ENCODE measurements around the gene CCDC27.

Gene CCDC27

DNA sequence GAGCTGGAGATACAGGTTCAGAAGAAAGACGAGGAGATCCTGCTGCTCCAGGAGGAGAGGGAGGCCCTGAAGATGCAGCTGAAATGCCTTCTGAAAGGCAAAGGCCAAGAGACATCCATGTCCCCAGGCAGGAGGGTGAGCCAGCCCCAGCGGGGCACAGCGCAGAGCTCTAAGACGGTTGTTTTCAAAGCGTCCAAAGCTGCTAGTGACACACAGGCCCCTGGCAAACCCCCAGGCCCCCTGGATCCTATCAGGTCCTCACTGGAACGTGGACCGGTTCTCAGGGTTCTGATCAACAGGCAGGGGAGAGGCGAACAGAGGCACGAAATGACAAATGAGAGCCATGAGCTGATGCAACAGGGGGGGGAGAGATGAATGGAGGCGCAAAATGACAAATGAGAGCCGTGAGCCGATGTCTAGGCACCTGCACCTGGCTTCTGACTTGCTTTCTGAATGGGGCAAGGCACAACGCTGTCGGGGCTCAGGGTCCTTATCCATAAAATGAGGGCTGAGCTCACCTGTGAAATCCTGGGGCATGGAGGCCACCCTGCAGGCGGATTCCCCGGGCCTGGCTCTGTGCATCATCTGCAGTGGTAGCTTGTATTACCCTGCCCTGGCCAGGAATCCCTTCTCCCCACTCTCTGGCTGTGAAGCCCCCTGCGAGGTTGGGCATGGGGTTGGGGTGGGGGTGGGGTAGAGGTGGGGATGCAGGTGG, 9.2 kb downstream of the CCDC27 start:
- DNase-seq: no peak

DNA sequence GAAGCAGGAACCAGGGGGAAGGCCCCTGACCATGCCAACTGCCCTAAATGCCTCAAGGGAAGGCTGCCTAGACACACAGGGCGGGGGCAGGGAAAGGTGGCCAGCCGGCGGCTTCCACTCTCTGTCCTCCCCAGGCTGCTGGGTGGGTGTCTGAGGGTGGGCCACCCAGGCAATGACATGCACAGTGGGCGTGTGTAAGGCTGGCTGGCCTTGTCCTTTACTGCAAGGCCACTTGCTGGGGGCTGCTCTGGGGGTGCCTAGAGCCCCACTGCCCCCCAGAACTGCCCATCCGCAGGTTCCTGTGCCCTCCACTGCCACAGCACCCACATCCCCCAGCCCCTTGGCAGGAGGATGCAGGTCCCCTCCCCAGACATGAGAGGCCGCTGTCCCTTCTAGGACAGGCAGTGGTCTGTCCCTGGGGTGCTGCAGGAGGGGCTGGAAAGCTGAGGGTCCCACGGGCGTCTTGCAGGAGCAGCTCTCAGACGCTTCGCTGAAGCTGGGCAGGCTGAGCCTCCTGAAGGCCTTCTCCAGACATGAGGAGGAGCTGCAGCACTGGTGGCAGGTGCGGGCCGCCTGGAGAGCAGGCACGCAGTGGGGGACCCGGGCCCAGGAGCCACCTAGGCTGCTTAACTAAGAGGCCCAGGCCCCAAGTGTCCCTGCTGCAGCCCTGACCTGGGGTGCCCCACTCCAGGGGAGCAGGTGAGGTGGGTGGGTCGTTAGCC, 10.1 kb downstream of the CCDC27 start:
- DNase-seq: no peak

DNA sequence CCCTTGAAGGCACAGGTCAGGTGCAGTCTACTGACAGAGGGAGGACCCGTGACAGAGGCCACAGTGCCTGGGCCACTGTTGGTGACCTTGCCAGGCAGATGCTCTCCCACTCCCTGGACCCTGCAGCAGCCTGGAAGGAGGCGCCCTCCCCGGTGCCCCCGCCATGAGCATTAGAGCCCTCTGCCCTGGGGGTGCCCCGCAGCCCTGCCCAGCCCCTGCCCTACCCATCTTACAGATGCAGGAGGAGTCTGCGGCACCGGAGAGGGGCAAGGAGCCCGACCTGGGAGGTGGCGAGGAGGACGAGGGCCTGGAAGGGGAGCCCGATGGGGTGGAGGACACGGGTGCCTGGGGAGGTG, 10.6 kb downstream of the CCDC27 start:
- DNase-seq: no peak

DNA sequence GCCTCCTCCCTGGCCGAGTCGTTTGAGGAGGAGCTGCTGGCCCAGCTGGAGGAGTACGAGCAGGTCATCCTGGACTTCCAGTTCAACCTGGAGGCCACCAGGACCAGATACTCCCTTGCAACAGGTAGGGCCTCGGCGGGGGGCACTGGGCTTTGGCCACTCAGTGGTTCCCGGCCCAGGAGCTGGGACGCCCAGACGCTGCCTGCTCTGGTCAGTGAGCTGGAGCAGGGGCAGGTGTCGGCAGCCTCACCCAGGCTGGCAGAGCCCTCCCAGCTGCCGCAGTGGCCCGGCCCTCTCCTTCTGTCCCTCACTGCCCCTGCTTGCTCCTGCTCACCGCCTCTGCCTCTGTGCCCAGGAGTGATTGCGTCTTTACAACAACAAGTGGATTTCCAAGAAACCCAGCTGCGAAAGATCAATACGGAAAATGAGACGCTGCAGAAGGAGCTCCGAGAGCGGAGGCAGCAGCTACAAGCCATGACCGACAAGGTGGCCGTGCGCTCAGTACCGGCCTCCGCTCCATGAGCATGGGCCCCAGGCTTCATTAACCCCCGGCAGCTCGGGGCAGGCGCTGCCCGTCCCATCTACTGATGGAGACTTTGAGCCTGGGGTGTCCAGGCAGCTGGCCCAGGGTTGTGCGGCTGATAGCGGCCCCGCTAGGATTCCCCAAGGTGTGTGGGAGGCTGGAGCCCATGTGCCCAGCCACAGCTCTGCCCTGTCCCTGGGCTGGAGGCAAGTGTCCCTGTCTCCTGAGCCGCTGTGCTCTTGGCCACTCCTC, 11.3 kb downstream of the CCDC27 start:
- no peak for DNase-seq

DNA sequence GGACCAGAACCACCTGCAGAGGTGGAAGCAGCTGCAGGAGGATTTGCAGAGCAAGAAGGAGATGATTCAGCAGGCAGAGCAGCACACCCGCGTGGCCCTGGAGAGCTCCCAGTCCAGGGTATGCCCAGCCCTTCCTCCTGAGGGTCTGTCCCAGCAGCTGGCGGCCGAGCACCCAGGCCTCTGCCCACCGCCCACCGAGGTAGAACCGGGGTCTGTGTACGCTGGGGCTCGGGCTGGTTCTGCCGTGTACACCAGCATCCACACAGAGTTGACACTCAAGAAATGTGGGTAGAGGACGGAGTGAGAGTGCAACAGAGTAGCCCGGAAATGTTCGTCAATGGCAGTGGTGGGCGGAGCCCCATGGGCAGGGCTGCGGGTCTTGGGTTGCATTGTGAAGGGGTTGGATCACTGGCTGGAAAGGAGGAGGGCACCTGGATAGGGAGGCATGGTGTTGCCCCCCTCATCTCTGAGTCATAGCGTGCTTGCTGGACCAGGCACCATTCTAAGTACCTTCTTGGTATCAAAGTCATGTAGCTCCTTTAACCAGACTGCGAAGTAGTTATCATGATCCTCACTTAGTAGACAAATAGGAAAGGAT, 15.2 kb downstream of the CCDC27 start:
- no peak for DNase-seq

DNA sequence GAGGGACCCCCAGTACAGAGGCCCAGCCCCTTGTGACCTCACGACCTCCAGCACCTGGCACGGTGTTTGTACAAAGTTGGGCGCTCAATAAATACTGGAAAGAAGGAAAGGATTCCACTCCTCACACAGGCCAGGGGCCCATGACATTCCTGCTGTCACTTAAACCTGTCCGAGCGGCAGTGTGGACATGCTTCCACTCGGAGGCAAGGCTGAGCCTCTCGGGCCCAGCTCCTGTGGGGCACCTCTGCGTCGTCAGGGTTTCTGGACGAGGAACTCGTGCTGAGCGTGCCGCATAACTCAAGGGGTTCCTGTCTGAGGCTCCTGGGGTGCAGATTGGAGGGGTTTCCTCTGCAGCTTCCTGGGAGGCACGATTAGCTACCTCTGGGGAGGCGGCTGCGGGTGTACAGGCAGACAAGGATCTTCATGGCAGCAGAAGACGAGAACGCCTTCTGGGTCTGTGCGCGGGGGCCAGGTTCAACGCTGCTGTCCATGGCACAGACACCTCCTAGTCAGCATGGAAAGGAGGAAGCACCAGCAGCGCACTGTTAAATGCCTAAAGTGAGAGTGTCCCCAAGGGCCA, 16.7 kb downstream of the CCDC27 start:
- no peak for DNase-seq

DNA sequence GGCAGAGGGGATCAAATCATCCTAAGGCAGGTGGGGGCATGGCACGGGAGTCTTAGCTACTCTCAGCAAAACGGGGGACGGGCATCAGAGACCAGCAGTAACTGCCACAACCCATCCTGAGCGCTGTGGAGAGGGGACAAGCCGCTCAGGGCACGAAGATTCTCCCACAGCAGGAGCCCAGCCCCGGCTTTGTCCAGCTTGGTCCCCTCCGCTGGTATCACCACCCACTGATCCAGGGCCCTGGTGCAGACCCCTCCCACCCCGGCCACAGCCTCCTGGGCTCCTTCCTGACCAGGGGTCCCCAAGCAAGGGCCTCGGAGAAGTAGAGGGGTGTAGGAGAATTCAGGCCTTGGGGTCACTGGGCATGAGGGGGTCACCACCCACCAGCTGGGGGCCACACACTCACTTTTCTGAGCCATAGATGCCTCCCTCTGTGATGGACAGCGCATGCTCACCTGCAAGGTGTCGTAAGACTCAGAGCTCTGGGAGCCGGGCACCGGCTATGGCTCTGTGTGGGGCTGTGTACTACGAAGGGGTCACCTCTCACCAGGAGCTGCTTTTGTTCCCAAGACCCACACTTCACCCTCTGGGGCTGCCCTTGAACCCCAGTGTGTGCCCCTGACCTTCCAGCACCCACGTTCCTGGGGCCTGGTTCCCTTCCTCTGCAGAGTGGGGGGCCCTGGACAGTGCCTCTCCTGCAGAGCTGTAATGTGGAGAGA, 18.0 kb downstream of the CCDC27 start:
- DNase-seq: no peak

DNA sequence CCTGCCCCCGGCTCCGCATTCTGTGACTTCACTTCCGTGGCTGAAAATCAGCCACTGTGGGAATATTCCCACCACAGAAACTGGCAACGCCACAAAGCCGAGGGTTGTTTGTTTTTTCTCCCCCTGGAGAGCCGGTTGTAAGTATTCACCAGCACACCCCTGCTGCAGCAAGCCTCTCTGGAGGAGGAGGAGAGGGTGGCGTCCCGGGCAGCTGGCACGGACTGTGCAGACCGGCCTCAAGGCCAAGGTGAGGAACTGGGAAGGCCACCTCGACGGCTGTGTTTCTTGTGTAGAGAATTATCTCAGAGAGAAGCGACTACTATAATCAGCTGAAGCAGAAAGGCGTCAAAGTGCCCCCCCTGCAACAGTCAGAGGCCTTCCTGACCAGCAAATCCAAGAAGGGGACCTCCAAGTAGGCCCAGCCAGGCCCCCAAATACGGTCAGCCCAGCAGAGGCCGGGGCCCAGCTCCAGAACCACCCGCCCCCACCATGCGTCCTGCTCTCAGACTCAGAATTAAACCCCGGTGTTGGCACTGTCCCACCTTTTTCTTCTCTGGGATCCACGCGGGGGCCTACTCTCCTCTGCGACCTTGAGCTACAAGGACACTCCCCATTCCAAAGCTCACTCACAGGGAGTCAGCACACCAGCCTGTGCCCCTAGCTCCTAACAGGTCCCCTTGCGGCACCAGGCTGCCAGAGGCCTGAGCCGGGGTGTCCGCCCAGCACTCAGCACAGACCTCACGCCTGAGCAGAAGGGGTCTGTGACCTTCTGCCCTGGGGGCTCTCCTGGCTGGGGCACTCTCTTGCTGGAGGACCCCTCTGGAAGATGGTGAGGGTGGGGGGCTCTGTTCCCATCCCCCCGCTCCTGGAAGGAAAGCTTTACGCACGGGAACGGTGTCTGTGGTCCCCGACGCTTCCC, 19.1 kb downstream of the CCDC27 start:
- no peak for DNase-seq

DNA sequence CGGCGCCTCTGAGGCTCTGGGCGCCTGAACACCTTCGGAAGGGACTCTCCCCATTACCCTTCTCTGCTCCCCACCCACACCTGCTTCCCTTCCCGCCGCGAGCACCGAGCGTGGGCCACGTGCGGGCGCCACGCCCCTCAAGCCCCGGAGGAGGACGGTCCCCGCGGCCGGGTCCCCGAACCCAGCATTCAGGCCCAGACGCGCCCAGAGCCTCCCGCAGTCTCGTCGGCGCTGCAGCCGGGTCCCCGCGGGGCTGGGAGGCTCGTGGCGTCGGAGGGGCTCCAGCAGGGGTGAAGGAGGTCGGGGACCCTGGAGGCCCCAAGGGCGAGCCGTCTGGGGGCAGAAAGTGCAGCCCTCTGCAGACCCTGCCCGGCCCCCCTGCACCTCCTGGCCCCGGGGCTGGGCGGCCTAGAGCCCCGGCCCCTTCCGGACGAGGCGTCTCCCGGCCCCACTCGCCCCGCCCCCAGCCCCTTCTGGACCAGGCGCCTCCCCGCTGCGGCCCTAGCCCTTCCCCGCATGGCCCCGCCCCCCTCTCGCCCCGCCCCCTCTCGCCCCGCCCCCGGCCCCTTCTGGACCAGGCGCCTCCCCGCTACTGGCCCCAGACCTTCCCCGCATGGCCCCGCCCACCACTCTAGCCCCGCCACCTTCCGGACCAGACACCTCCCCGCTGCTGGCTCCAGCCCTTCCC, 19.9 kb downstream of the CCDC27 start:
- DNase-seq: peak; percentile 42

DNA sequence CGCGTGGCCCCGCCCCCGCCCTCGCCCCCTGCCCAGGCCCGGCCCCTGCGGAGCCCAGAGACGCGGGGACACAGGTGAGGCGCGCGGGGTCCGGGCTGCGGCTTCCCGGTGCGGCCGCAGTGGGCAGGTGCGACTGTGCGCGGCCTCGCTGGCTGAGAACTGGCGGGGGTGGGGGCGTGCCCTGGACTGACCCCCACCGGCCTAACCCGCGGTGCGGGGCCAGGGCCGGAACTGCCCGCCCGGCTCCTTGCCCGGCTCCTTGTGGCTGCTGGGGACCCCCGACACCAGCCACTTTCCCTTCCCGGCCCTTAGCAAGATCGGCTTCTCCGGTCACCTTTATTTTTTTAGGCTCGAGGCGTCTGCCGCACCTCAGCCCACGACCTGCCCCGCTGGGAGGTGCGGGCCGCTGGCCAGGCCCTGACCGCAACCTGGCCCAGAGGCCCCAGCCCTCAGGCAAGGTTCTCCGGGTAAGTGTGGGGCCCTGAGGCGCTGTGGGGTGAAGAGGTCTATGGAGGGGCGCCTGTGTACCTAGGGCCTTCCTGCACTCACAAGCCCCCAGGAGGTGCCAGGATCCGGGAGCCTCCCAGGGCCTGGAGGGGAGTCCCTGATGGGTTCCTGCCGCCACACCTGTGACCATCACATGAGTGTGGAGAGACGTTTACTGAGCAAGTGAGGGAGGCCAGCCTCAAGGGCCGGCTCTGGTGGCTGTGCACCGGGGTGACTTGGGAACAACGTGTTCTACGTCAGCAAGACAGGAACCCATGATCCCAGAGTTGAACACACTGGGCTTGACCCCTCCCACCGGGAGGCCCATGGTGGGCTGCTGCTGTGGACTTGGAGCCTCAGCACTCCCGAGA, 20.7 kb downstream of the CCDC27 start, which contains the start of gene SMIM1:
SMIM1 (plus strand) TSS at position 35 of the 857 bp plus-strand sequence. CDS start 2,625 bp downstream, outside the sequence.
- no peak for DNase-seq

DNA sequence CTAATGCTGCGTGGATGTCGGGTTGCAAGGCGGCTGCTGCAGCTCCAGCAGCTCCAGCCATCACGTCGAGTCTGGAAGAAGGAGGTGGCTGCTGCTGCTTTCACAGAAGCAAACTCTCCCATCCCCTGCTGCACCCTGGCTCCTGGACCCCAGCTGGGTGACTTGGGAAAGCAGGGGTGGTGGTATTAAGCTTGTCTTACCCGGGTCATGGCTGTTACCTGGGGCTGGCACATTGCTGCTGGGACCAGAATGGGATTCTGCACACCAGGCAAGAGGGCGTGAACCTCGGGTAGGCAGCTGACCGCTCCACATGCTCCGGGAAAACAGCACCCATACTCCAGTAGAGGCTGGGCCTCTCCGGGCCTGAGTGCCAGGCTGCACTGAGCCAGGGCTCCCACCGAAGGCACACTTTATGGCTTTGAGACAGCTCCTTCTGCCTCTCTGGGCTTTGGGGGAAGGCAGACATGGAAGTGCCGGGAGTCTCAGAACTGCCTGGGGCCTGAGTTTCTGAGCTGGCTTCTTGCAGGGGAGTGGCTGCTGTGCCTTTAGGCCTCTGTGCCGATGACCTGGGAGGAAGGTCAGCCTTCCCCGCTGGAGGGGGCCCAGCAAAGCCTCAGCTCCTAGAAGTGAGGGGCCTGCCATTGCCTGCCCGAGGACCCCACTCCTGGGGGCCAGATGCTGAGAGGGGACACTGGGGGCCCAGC, 21.5 kb downstream of the CCDC27 start:
- no peak for DNase-seq

DNA sequence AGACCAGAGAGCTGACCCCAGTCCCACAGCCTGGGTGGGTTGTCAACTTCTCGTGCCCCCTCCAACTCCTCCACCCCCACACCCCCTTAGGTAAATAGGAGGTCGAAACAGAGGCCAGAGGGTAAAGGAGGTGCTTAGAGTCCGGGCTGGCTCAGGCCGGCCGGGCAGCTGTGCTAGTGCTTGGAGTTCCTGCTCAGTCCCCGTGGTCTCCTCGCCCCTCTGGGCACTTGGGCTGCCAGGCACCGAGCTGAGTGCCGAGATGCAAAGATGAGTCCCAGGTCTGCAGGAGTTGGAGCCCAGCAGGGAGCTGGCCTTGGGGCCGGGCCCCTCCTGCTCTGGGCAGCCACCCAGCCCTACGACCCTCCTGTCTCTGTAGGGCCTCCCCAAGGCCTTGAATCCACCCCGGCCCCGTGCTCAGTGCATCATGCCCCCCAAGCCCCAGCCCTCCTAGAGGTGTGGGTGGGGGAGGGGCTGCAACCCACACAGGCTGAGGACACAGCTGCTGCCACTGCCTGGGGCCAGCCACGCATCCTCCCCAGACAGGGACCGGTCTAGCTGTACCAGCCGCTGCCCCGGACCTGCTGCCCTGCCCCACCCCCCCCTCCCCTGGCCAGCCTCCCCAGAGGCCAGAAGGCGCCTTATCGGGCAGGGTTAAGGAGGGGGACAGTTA, 22.2 kb downstream of the CCDC27 start:
- no peak for DNase-seq

DNA sequence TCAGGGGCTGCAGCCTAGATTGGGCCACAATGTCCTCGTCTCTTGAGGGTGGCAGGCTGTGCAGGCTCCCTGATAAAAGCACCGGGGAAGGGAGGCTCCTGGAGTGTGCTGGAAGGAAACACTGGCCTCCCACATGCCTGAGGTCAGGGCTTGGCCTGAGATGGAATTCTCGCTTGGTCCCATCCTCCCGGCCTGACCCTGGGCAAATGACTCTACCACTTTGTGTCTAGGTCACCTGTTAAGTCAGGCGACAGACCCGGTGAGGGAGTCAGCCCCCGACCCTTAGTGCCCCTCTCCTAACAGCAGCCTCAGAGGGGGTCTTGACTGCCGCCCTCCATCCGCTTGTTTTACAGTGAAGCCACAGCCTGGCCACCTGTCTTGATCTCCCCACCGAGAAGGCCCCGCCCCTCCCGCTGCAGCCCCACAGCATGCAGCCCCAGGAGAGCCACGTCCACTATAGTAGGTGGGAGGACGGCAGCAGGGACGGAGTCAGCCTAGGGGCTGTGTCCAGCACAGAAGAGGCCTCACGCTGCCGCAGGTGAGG, 22.8 kb downstream of the CCDC27 start:
- DNase-seq: no peak

DNA sequence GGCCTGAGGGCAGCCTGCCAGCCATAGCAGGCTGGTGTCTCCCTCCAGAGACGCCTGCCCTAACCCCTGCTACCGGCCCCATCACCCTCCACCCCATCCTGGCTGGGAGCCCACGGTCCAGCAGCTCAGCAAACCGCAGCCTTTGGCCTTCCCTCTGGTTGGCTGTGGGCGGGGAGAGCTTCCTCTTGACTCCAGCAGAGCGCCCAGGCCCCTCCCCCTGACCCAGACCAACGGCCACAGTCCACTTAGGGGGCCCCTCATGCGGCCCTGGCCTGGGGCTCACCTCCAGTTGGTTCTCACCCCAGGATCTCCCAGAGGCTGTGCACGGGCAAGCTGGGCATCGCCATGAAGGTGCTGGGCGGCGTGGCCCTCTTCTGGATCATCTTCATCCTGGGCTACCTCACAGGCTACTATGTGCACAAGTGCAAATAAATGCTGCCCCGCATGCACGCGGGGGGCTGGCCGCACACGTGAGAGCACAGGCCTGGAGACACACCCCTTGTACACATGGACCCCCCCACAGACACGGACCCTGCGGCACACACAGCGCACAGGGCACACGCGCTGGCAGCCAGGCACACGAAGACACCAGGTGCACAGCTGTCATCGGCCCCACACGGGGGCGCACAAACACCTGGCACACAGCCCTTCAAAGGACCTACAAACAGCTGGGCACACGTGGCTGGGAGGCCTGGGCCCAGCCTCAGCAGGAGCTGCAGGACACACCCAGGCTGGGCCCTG, 23.4 kb downstream of the CCDC27 start:
- peak; percentile 14 for DNase-seq

DNA sequence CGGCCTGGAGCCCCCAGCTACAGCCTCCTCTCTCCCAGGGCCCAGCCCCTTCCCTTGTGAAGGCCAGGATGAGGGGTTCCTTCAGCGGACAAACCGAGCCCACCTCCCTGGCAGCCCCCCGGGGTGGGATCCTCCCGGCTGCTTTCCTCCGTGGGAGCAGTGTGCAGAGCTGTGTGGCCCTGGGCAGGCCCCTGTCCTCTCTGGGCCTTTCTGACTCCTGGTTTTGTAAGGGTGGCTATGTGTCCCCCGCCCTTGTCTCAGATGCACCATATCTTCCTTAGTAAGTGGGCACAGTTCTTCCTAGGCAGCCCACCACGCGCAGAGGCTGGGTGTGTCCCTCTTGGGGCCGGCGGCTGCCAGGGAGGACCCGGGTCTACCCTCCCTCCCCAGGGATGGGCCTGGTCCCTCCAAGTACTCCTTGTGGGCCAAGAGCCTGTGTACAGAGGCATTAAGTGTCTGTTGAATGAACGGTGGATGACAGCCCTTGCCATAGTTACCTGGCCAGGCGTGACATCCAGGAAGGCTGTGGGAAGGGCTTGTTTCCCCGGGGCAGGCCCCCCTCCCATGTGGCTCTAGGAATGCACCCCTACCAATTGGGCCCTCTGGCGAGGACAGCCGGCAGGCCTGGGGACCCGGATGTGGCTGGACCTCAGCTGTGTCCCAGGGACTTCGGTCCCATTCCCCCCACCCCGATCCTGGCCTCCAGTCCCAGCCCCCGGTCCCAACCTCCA, 24.1 kb downstream of the CCDC27 start:
- DNase-seq: no peak

DNA sequence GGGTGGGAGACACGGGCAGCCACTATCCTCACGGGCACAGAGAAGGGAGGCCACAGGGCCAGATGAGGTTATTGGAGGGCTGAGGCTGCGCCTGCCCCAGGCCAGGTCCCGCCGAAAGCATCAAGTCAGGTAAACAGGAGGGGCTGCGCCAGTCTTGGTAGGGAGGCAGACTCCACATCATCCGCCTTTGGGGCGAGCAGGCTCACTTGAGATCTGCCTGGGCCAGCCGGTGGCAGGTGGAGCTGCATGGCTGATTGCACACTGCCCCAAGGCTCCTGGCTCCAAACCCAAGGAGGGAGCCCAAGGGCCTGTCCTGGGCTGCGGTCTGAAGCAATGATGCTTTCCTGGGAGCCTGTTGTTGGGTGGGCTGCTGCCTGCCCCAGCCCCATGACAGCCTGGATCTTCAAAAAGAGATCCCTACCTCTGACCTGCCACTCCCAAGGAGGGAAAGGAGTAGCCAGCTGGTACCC, 24.9 kb downstream of the CCDC27 start:
- no peak for DNase-seq

Measured in NCI-H748 treated with DMSO at 0.1 percent for 48 hours (cell line).